GM21825 (cell line): ENCODE results near the gene PCDHB1.
A peak's percentile ranks its signal among the peaks of the same experiment; 100 is the strongest.

ENCODE experiments used
- ATAC-seq: cut with Tn5 transposase; IDR thresholded peaks from one replicate; pipeline ENCODE4 v1.9.1; 2021; ENCODE audit warnings: mild to moderate bottlenecking, moderate library complexity; ENCODE audit not compliant: unreplicated experiment

PCDHB1 gene

GRCh38 chr5:141050622-141051520, at the start of gene PCDHB1:
TSS of gene PCDHB1 (plus strand) at chr5:141051374. CDS start at chr5:141051471, 97 bp downstream.
- no peak for ATAC-seq

- no peak for ATAC-seq
Observed at GRCh38 chr5:141001446-141001843, 49.7 kb upstream of the PCDHB1 start.

- no peak for ATAC-seq
Observed at GRCh38 chr5:141001844-141002604, 49.1 kb upstream of the PCDHB1 start.

GRCh38 chr5:141002605-141002965, 48.6 kb upstream of the PCDHB1 start:
- ATAC-seq: no peak

- no peak for ATAC-seq
Observed at GRCh38 chr5:141003031-141003430, 48.1 kb upstream of the PCDHB1 start.

- ATAC-seq: no peak
Observed at GRCh38 chr5:141003791-141004611, 47.2 kb upstream of the PCDHB1 start.

GRCh38 chr5:141007791-141008190, 43.4 kb upstream of the PCDHB1 start:
- ATAC-seq: no peak

- no peak for ATAC-seq
Observed at GRCh38 chr5:141010047-141010793, 41.0 kb upstream of the PCDHB1 start.

GRCh38 chr5:141017943-141018342, 33.2 kb upstream of the PCDHB1 start:
- ATAC-seq: no peak

- no peak for ATAC-seq
Observed at GRCh38 chr5:141022384-141022783, 28.8 kb upstream of the PCDHB1 start.

- no peak for ATAC-seq
Observed at GRCh38 chr5:141031006-141031405, 20.2 kb upstream of the PCDHB1 start.

GRCh38 chr5:141032626-141033025, 18.5 kb upstream of the PCDHB1 start:
- no peak for ATAC-seq

- no peak for ATAC-seq
Observed at GRCh38 chr5:141039061-141039460, 12.1 kb upstream of the PCDHB1 start.

- ATAC-seq: no peak
Observed at GRCh38 chr5:141039517-141039916, 11.7 kb upstream of the PCDHB1 start.

GRCh38 chr5:141040093-141040770, 10.9 kb upstream of the PCDHB1 start:
- no peak for ATAC-seq

GRCh38 chr5:141040771-141041426, 10.3 kb upstream of the PCDHB1 start:
- ATAC-seq: peak; percentile 63

GRCh38 chr5:141041427-141041785, 9.8 kb upstream of the PCDHB1 start:
- ATAC-seq: no peak

GRCh38 chr5:141042555-141042954, 8.6 kb upstream of the PCDHB1 start:
- ATAC-seq: no peak

- ATAC-seq: no peak
Observed at GRCh38 chr5:141051521-141051866, 320 bp downstream of the PCDHB1 start.

- no peak for ATAC-seq
Observed at GRCh38 chr5:141077826-141078225, 26.7 kb downstream of the PCDHB1 start.
